H1 (cell line): Measurements from ENCODE around the gene ANGPTL5. TPM values are rescaled to one million over a fixed set of nuclear protein-coding genes. Genes with fewer than 3 reads are reported as not detected.

Source experiments
- CTCF ChIA-PET: fragments of 300-600 bp; sonication (Branson Sonifier 250); formaldehyde crosslinking; loops from one replicate; lab custom pipeline; 2021; ENCODE audit not compliant: partially characterized antibody; lab: Charles Lee
- POLR2A ChIA-PET: fragments of 300-600 bp; sonication (Branson Sonifier 250); formaldehyde crosslinking; loops from one replicate; lab custom pipeline; 2021; ENCODE audit warnings: inconsistent platforms; ENCODE audit not compliant: partially characterized antibody; lab: Charles Lee
- DNase-seq, 2 experiments: peaks; one replicate each; pipeline versions ENCODE4 v3.0.0 to v3.0.0-alpha.2; 2010 to 2022; ENCODE audit warnings: low spot score in 2 of 2, low read depth in 1 of 2, mixed read lengths in 1 of 2
- FAIRE-seq: peaks from 2 replicates; lab custom pipeline; 2011; peaks lifted over from hg19 to GRCh38; lab: Jason Lieb, UNC
- H2AFZ ChIP-seq: 2 replicates; pipeline ENCODE4 v1.8.1; 2012; ENCODE audit warnings: low read length, inconsistent platforms
- H2AK5ac ChIP-seq: 2 replicates; pipeline ENCODE4 v1.6.1; 2013; ENCODE audit warnings: low read depth, low read length
- H2BK120ac ChIP-seq: replicated peaks from 2 replicates; pipeline ENCODE3; 2013; ENCODE audit warnings: low read depth, low read length, inconsistent platforms
- H2BK12ac ChIP-seq: 2 replicates; pipeline ENCODE4 v1.6.1; 2013; ENCODE audit warnings: low read depth, low read length
- H2BK15ac ChIP-seq: 2 replicates; pipeline ENCODE4 v1.6.1; 2013; ENCODE audit warnings: low read length
- H2BK20ac ChIP-seq: 2 replicates; pipeline ENCODE4 v1.6.1; 2013; ENCODE audit warnings: low read length
- H2BK5ac ChIP-seq: 2 replicates; pipeline ENCODE4 v1.6.1; 2013; ENCODE audit warnings: low read depth, low read length
- H3K14ac ChIP-seq: 2 replicates; pipeline ENCODE4 v1.6.1; 2013; ENCODE audit warnings: inconsistent platforms; ENCODE audit not compliant: insufficient read length
- H3K18ac ChIP-seq: 2 replicates; pipeline ENCODE4 v1.6.1; 2013; ENCODE audit warnings: low read length; ENCODE audit errors: extremely low read depth
- H3K23ac ChIP-seq: 2 replicates; pipeline ENCODE4 v1.6.1; 2013; ENCODE audit warnings: inconsistent platforms; ENCODE audit not compliant: insufficient read length
- H3K23me2 ChIP-seq: 2 replicates; pipeline ENCODE4 v1.6.1; 2013; ENCODE audit warnings: low read depth, low read length
- H3K27ac ChIP-seq: 2 replicates; pipeline ENCODE4 v1.6.1; 2011; ENCODE audit warnings: low read depth, low read length, inconsistent platforms
- H3K27me3 ChIP-seq, 4 experiments: replicated peaks in 1 of 4; 1 replicate in 1 of 4; 2 replicates in 3 of 4; pipeline versions ENCODE4 v1.6.1 to v1.8.1; 2011 to 2013; ENCODE audit warnings: low read length in 3 of 4, mild to moderate bottlenecking in 3 of 4, inconsistent platforms in 2 of 4, mixed read lengths in 2 of 4, moderate library complexity in 1 of 4; ENCODE audit not compliant: control insufficient read depth in 3 of 4, insufficient read depth in 3 of 4; ENCODE audit errors: extremely low read depth in 1 of 4
- H3K36me3 ChIP-seq, 4 experiments: 2 replicates each; pipeline versions ENCODE4 v1.6.1 to v1.8.1; 2011 to 2013; ENCODE audit warnings: mild to moderate bottlenecking in 4 of 4, low read length in 3 of 4, moderate library complexity in 2 of 4, control low read depth in 1 of 4, inconsistent platforms in 1 of 4; ENCODE audit not compliant: insufficient read depth in 4 of 4, control insufficient read depth in 2 of 4
- H3K4ac ChIP-seq: replicated peaks from 2 replicates; pipeline ENCODE3; 2013; ENCODE audit warnings: low read length, low read depth, mixed read lengths, inconsistent platforms; ENCODE audit not compliant: insufficient read length
- H3K4me1 ChIP-seq, 4 experiments: replicated peaks in 1 of 4; 1 replicate in 1 of 4; 2 replicates in 3 of 4; pipeline versions ENCODE4 v1.6.1 to v1.8.1; 2011 to 2013; ENCODE audit warnings: low read length in 3 of 4, inconsistent platforms in 2 of 4, mixed read lengths in 1 of 4; ENCODE audit not compliant: insufficient read depth in 4 of 4, control insufficient read depth in 3 of 4
- H3K4me2 ChIP-seq, 2 experiments: 2 replicates each; pipeline versions ENCODE4 v1.6.1 to v1.8.1; 2011 to 2013; ENCODE audit warnings: low read depth in 2 of 2, low read length in 2 of 2, control low read depth in 1 of 2, inconsistent platforms in 1 of 2, mild to moderate bottlenecking in 1 of 2; ENCODE audit not compliant: insufficient read depth in 1 of 2
- H3K4me3 ChIP-seq, 4 experiments: fragments of 200-600, 300-600 bp in 1 of 4; sonication (generic), shearing (Covaris generic), sonication (Bioruptor Twin) in 1 of 4; 2 replicates each; pipeline versions ENCODE4 v1.5.1 to v1.8.1; 2011 to 2016; ENCODE audit warnings: low read length in 4 of 4, low read depth in 3 of 4, control low read depth in 2 of 4, inconsistent platforms in 2 of 4, mild to moderate bottlenecking in 2 of 4, mixed read lengths in 1 of 4, moderate library complexity in 1 of 4; ENCODE audit not compliant: insufficient read depth in 2 of 4; ENCODE audit errors: extremely low read depth in 1 of 4
- H3K56ac ChIP-seq: replicated peaks from 2 replicates; pipeline ENCODE3; 2013; ENCODE audit warnings: low read depth, mild to moderate bottlenecking, mixed read lengths, low read length, inconsistent platforms; ENCODE audit not compliant: insufficient read length
- H3K79me1 ChIP-seq: 2 replicates; pipeline ENCODE4 v1.6.1; 2013; ENCODE audit warnings: low read depth, low read length, control low read depth
- H3K79me2 ChIP-seq, 2 experiments: 2 replicates each; pipeline versions ENCODE4 v1.6.1 to v1.8.1; 2012 to 2013; ENCODE audit warnings: low read length in 2 of 2, mild to moderate bottlenecking in 2 of 2, inconsistent platforms in 1 of 2; ENCODE audit not compliant: insufficient read depth in 2 of 2, control insufficient read depth in 1 of 2
- H3K9ac ChIP-seq, 4 experiments: replicated peaks in 1 of 4; 1 replicate in 1 of 4; 2 replicates in 3 of 4; pipeline versions ENCODE4 v1.6.1 to v1.8.1; 2011 to 2013; ENCODE audit warnings: low read depth in 3 of 4, low read length in 3 of 4, control low read depth in 2 of 4, mild to moderate bottlenecking in 2 of 4, moderate library complexity in 2 of 4, inconsistent platforms in 1 of 4; ENCODE audit errors: extremely low read depth in 1 of 4
- H3K9me3 ChIP-seq, 2 experiments: 2 replicates each; pipeline versions ENCODE4 v1.6.1 to v1.8.1; 2012 to 2013; ENCODE audit warnings: mild to moderate bottlenecking in 2 of 2, moderate library complexity in 2 of 2, control low read depth in 1 of 2, inconsistent platforms in 1 of 2, low read depth in 1 of 2, low read length in 1 of 2, mixed read lengths in 1 of 2; ENCODE audit not compliant: insufficient read depth in 2 of 2
- H4K20me1 ChIP-seq, 2 experiments: replicated peaks in 1 of 2; 2 replicates each; pipeline versions ENCODE3 to v1.8.1; 2011 to 2013; ENCODE audit warnings: inconsistent platforms in 2 of 2, low read length in 2 of 2, mild to moderate bottlenecking in 1 of 2; ENCODE audit not compliant: insufficient read depth in 2 of 2, control insufficient read depth in 1 of 2
- H4K5ac ChIP-seq: 2 replicates; pipeline ENCODE4 v1.6.1; 2013; ENCODE audit warnings: low read length, low read depth, mixed read lengths, inconsistent platforms; ENCODE audit not compliant: insufficient read length
- H4K8ac ChIP-seq: 2 replicates; pipeline ENCODE4 v1.8.0; 2013; ENCODE audit warnings: mild to moderate bottlenecking, moderate library complexity, low read length, inconsistent platforms; ENCODE audit not compliant: insufficient read depth; ENCODE audit errors: extremely low read depth
- H4K91ac ChIP-seq: replicated peaks from 2 replicates; pipeline ENCODE3; 2013; ENCODE audit warnings: low read length, mixed read lengths, inconsistent platforms; ENCODE audit not compliant: insufficient read length
- BACH1 ChIP-seq: IDR thresholded peaks from 2 replicates; pipeline ENCODE4 v1.6.1; 2012; ENCODE audit warnings: low read length, improper control_type of control experiment
- BRCA1 ChIP-seq: IDR thresholded peaks from 2 replicates; pipeline ENCODE4 v1.6.1; 2012; ENCODE audit warnings: low read depth, low read length, improper control_type of control experiment
- CREB1 ChIP-seq: IDR thresholded peaks from 2 replicates; pipeline ENCODE4 v1.6.1; 2012; ENCODE audit warnings: inconsistent platforms
- E2F6 ChIP-seq: IDR thresholded peaks from 2 replicates; pipeline ENCODE4 v1.6.1; 2012; ENCODE audit warnings: inconsistent platforms
- GTF2F1 ChIP-seq: IDR thresholded peaks from 2 replicates; pipeline ENCODE4 v1.6.1; 2012; ENCODE audit warnings: low read depth, low read length, improper control_type of control experiment, borderline replicate concordance
- KDM1A ChIP-seq: fragments of 200-600, 300-600 bp; sonication (generic); IDR thresholded peaks from 2 replicates; pipeline ENCODE4 v1.7.1; 2016; ENCODE audit warnings: mild to moderate bottlenecking, low read length, borderline replicate concordance
- POLR2AphosphoS5 ChIP-seq: IDR thresholded peaks from 2 replicates; pipeline ENCODE4 v1.6.1; 2011; ENCODE audit warnings: low read depth, low read length
- RAD21 ChIP-seq, 2 experiments: IDR thresholded peaks in 1 of 2; conservative IDR thresholded peaks in 1 of 2; 2 replicates each; pipeline ENCODE4 v1.6.1; 2011; ENCODE audit warnings: low read depth in 2 of 2, low read length in 2 of 2, improper control_type of control experiment in 1 of 2, inconsistent platforms in 1 of 2, mild to moderate bottlenecking in 1 of 2, moderate library complexity in 1 of 2
- TCF12 ChIP-seq: IDR thresholded peaks from 2 replicates; pipeline ENCODE4 v1.6.1; 2011; ENCODE audit warnings: low read depth, mild to moderate bottlenecking, low read length
- TEAD4 ChIP-seq: IDR thresholded peaks from 2 replicates; pipeline ENCODE4 v1.6.1; 2012; ENCODE audit warnings: low read depth, low read length, inconsistent platforms, mixed read lengths
- WGBS, 2 experiments: shearing (Covaris generic) in 1 of 2; methylation state at CpG; one replicate each; pipeline versions ENCODE4 v1.1.6 to v1.1.7; 2013 to 2015; ENCODE audit warnings: low lambda C conversion rate in 2 of 2, mixed read lengths in 2 of 2, inconsistent platforms in 1 of 2, low coverage in 1 of 2, missing lambda C conversion rate in 1 of 2; ENCODE audit not compliant: insufficient replicate concordance in 2 of 2, insufficient coverage in 1 of 2, insufficient read length in 1 of 2; ENCODE audit errors: extremely low coverage in 1 of 2, missing lambda C conversion rate in 1 of 2; 5-methylcytosine and 5-hydroxymethylcytosine counted together
- polyA plus RNA-seq, 7 experiments: library from polyadenylated mRNA; depleted of rRNA in 3 of 7; stranded (reverse) in 5 of 7; unstranded in 2 of 7; fragments of >200 nt in 5 of 7; fragments of 200-250 nt in 2 of 7; gene quantifications; 1 replicate in 5 of 7; 2 replicates in 1 of 7; 4 replicates in 1 of 7; pipeline versions ENCODE4 v1.2.1 to v1.2.3, GENCODE V29; 2011 to 2013; ENCODE audit warnings: missing spikeins in 2 of 7, mixed read lengths in 2 of 7
- total RNA-seq: library from RNA; stranded (reverse); fragmentation: NEBNext Ultra II Directional; extraction: Animal tissue kit (Norgen Biotek cat#: 25700); gene quantifications from 2 replicates; pipeline ENCODE4 v1.2.1, GENCODE V29; 2021

ANGPTL5 gene
- total and polyA plus RNA-seq, 2 of the 8 experiments (the other 6 are each of a cell fraction or from before 2014, with no cell fraction given) = not detected

DNA sequence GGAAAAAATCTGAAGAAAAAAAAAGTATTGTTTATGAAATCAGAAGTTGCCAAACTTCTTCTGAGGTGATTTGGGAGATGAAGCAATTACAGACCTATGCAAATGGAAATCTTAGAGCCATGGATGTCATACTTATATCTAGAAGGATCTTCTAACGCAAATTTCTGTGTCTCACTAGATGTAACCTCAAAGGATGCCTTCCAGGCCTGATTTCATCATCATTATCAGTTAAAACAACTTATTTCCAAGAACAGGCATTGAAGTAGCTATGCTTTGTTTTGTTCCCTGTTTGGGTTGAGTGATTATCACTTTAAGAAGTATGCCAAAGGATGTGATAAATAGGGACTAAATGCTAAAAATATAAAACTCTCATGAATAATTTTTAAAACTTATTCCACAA lies 43.9 kb upstream of the ANGPTL5 start:
- H3K4me3 ChIP-seq = no peak overlapping the region
- ChIA-PET POLR2A (no interaction called here), CTCF (no interaction called here)
- no peak overlapping the region for H2AFZ ChIP-seq
- H2BK20ac ChIP-seq = no peak overlapping the region
- DNase-seq = no peak
- no peak overlapping the region for H3K4me2 ChIP-seq
- peaks cover 2% of the 10 kb centered on the region; the same call in 1 of the 2 replicates for H3K23me2 ChIP-seq
- no peaks in the 10 kb centered on the region for H3K79me1 ChIP-seq
- H3K9ac ChIP-seq = no peak overlapping the region
- no peaks in the 10 kb centered on the region for H4K20me1 ChIP-seq
- H2BK12ac ChIP-seq = no peak overlapping the region
- H3K27ac ChIP-seq = no peak overlapping the region
- WGBS, 2 experiments = 89% methylated on average over 1 of the region's 1 CpG; no CpG with 5 or more reads in 1 of the 2 experiments
- H2BK5ac ChIP-seq = no peak overlapping the region
- no peaks in the 10 kb centered on the region for H3K36me3 ChIP-seq
- H3K4me1 ChIP-seq = no peaks in the 10 kb centered on the region
- no peak overlapping the region for H2BK15ac ChIP-seq
- H4K91ac ChIP-seq = no peak overlapping the region
- no peak overlapping the region for H2BK120ac ChIP-seq
- no peak overlapping the region for H3K23ac ChIP-seq
- H3K56ac ChIP-seq = no peak overlapping the region
- no peaks in the 10 kb centered on the region for H3K79me2 ChIP-seq
- H2AK5ac ChIP-seq = no peak overlapping the region
- H3K14ac ChIP-seq = no peak overlapping the region
- no peak overlapping the region for H4K8ac ChIP-seq
- FAIRE-seq = no peak
- H3K4ac ChIP-seq = no peak overlapping the region
- H3K27me3 ChIP-seq = no peaks in the 10 kb centered on the region
- H3K18ac ChIP-seq = no peak overlapping the region
- no peaks in the 10 kb centered on the region for H3K9me3 ChIP-seq
- no peak overlapping the region for H4K5ac ChIP-seq
- no peak for TF ChIP-seq KDM1A
- TF ChIP-seq CREB1 = no peak
- no peak for TF ChIP-seq BRCA1
- TF ChIP-seq RAD21 (IDR thresholded peaks at IDR 0.05 in 1 of 2, conservative IDR thresholded peaks at IDR 0.05 in 1 of 2; ENCODE audit: low read depth in 2 of 2, low read length in 2 of 2) = no peak
- TF ChIP-seq TCF12 = no peak
- TF ChIP-seq E2F6 = no peak
- TF ChIP-seq BACH1 = no peak
- TF ChIP-seq POLR2AphosphoS5 = no peak
- no peak for TF ChIP-seq GTF2F1
- TF ChIP-seq TEAD4 = no peak
